Left lung (tissue), 14 donors: ENCODE measurements around the gene APOE. TPM values are rescaled to one million over a fixed set of nuclear protein-coding genes. Genes with fewer than 3 reads are reported as not detected.
"Not testable (repeated sequence)": the region's sequence is repeated elsewhere in the genome, so short reads cannot be mapped to it uniquely, and the experiment has no call there.

Experiments
- ATAC-seq: fragments of 200-7000 bp; cut with Tn5 transposase; one replicate; pipeline ENCODE4 v1.9.1; 2020; ENCODE audit warnings: moderate library complexity
- DNase-seq, 4 donors: peaks; one replicate each; pipeline ENCODE4 v3.0.0-alpha.2; 2013 to 2020
- H3K27ac ChIP-seq, 2 donors: fragments of 200-600 bp; sonication (generic) in 1 of 2; one replicate each; pipeline versions ENCODE4 v1.5.0 to v1.8.0; 2020 to 2021
- H3K27me3 ChIP-seq, 2 donors: fragments of 200-600 bp; sonication (generic) in 1 of 2; one replicate each; pipeline versions ENCODE4 v1.5.0 to v1.8.0; 2020 to 2021
- H3K36me3 ChIP-seq, 2 donors: fragments of 200-600 bp; sonication (generic) in 1 of 2; one replicate each; pipeline versions ENCODE4 v1.5.0 to v1.8.0; 2020 to 2021
- H3K4me1 ChIP-seq, 2 donors: fragments of 200-600 bp; one replicate each; pipeline ENCODE4 v1.8.0; 2021
- H3K4me3 ChIP-seq, 2 donors: fragments of 200-600 bp; sonication (generic) in 1 of 2; one replicate each; pipeline versions ENCODE4 v1.5.0 to v1.8.0; 2020 to 2021; ENCODE audit warnings: mild to moderate bottlenecking in 1 of 2
- H3K9me3 ChIP-seq, 2 donors: fragments of 200-600 bp; sonication (generic) in 1 of 2; one replicate each; pipeline versions ENCODE4 v1.5.0 to v1.8.0; 2020 to 2021
- intact Hi-C, 2 donors: fragments of 100-400 bp; cut with DNase I; formaldehyde crosslinking; loops; one replicate each; pipeline versions ENCODE4 v1.11.2 to v1.14.2; 2022
- long read RNA-seq, 12 donors: library from polyadenylated mRNA in 2 of 12; unstranded in 2 of 12; transcript quantifications; one replicate each; pipeline ENCODE4 v2.0.0 and lab custom pipeline, GENCODE V29; 2019 to 2026
- polyA plus RNA-seq, 6 donors: library from polyadenylated mRNA; unstranded; fragments of 120-200 nt; gene quantifications; one replicate each; pipeline ENCODE4 v1.2.1, GENCODE V29; 2013; ENCODE audit not compliant: insufficient read length in 6 of 6
- total RNA-seq, 2 donors: library from RNA; stranded (reverse); fragmentation: NEBNext Ultra II Directional; extraction: Animal tissue kit (Norgen Biotek cat#: 25700); gene quantifications; one replicate each; pipeline ENCODE4 v1.2.1, GENCODE V29; 2021
- TF ChIP-seq, protein P1 (sequence below), 2 donors: fragments of 200-600 bp; sonication (generic) in 1 of 2; IDR thresholded peaks; one replicate each; pipeline versions ENCODE4 v1.5.0 to v1.8.0; 2021; ENCODE audit warnings: antibody characterized with exemption in 2 of 2
- donor health status: DM: no; HTN: yes; CAD: no.
- donor health status: DM: no; HTN: no; CAD: no.

APOE gene
- total RNA-seq (100 to 1,000 TPM; 196 to 757 TPM), polyA plus RNA-seq (10 to 100 TPM; 22.6 to 45.1 (median 32.6) TPM)
- long read RNA-seq, donor 1, transcript APOE-202 (3 exons, 923 nt) = minor isoform, 14 of 75 reads
- long read RNA-seq, donor 1, transcript APOE-201 (4 exons, 1,208 nt) = major isoform, 50 of 75 reads
- long read RNA-seq, donor 1, partial matches to known transcripts = 7 of 75 reads
- long read RNA-seq, donor 1, other reads (novel, unspliced or antisense) = 0 of 75 reads
- long read RNA-seq, donor 2, transcript APOE-201 (4 exons, 1,208 nt) = major isoform, 31 of 37 reads
- long read RNA-seq, donor 2, transcript APOE-202 (3 exons, 923 nt) = minor isoform, 5 of 37 reads
- long read RNA-seq, donor 2, partial matches to known transcripts = 0 of 37 reads
- long read RNA-seq, donor 2, other reads (novel, unspliced or antisense) = 0 of 37 reads
- long read RNA-seq, donor 3, transcript APOE-201 (4 exons, 1,208 nt) = major isoform, 22 of 24 reads
- long read RNA-seq, donor 3, partial matches to known transcripts = 0 of 24 reads
- long read RNA-seq, donor 3, other reads (novel, unspliced or antisense) = 0 of 24 reads
- long read RNA-seq, donor 4, transcript APOE-203 (4 exons, 864 nt) = minor isoform, 20 of 577 reads
- long read RNA-seq, donor 4, transcript APOE-201 (4 exons, 1,208 nt) = major isoform, 530 of 577 reads
- long read RNA-seq, donor 4, transcript APOE-204 (4 exons, 737 nt) = minor isoform, 6 of 577 reads
- long read RNA-seq, donor 4, transcript APOE-202 (3 exons, 923 nt) = minor isoform, 14 of 577 reads
- long read RNA-seq, donor 4, partial matches to known transcripts = 3 of 577 reads
- long read RNA-seq, donor 4, other reads (novel, unspliced or antisense) = 4 of 577 reads
- long read RNA-seq, donor 5, transcript APOE-202 (3 exons, 923 nt) = minor isoform, 7 of 43 reads
- long read RNA-seq, donor 5, transcript APOE-201 (4 exons, 1,208 nt) = major isoform, 28 of 43 reads
- long read RNA-seq, donor 5, partial matches to known transcripts = 6 of 43 reads
- long read RNA-seq, donor 5, other reads (novel, unspliced or antisense) = 0 of 43 reads
- long read RNA-seq, donor 6, transcript APOE-201 (4 exons, 1,208 nt) = major isoform, 25 of 31 reads
- long read RNA-seq, donor 6, partial matches to known transcripts = 0 of 31 reads
- long read RNA-seq, donor 6, other reads (novel, unspliced or antisense) = 0 of 31 reads
- long read RNA-seq, donor 7, transcript APOE-201 (4 exons, 1,208 nt) = major isoform, 31 of 35 reads
- long read RNA-seq, donor 7, partial matches to known transcripts = 0 of 35 reads
- long read RNA-seq, donor 7, other reads (novel, unspliced or antisense) = 0 of 35 reads
- long read RNA-seq, donor 8, transcript APOE-201 (4 exons, 1,208 nt) = major isoform, 23 of 27 reads
- long read RNA-seq, donor 8, partial matches to known transcripts = 0 of 27 reads
- long read RNA-seq, donor 8, other reads (novel, unspliced or antisense) = 0 of 27 reads
- long read RNA-seq, donor 9 = 0 reads
- long read RNA-seq, donor 10, transcript APOE-201 (4 exons, 1,208 nt) = major isoform, 860 of 921 reads
- long read RNA-seq, donor 10, transcript APOE-203 (4 exons, 864 nt) = minor isoform, 17 of 921 reads
- long read RNA-seq, donor 10, transcript APOE-204 (4 exons, 737 nt) = minor isoform, 5 of 921 reads
- long read RNA-seq, donor 10, transcript APOE-202 (3 exons, 923 nt) = minor isoform, 26 of 921 reads
- long read RNA-seq, donor 10, partial matches to known transcripts = 9 of 921 reads
- long read RNA-seq, donor 10, other reads (novel, unspliced or antisense) = 4 of 921 reads
- long read RNA-seq, donor 11 = 0 reads
- long read RNA-seq, donor 12, transcript APOE-201 (4 exons, 1,208 nt) = major isoform, 30 of 44 reads
- long read RNA-seq, donor 12, partial matches to known transcripts = 6 of 44 reads
- long read RNA-seq, donor 12, other reads (novel, unspliced or antisense) = 0 of 44 reads

DNA sequence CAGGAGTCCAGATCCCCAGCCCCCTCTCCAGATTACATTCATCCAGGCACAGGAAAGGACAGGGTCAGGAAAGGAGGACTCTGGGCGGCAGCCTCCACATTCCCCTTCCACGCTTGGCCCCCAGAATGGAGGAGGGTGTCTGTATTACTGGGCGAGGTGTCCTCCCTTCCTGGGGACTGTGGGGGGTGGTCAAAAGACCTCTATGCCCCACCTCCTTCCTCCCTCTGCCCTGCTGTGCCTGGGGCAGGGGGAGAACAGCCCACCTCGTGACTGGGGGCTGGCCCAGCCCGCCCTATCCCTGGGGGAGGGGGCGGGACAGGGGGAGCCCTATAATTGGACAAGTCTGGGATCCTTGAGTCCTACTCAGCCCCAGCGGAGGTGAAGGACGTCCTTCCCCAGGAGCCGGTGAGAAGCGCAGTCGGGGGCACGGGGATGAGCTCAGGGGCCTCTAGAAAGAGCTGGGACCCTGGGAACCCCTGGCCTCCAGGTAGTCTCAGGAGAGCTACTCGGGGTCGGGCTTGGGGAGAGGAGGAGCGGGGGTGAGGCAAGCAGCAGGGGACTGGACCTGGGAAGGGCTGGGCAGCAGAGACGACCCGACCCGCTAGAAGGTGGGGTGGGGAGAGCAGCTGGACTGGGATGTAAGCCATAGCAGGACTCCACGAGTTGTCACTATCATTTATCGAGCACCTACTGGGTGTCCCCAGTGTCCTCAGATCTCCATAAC lies at the start of gene APOE:
Gene APOE (plus strand): TSS at position 360 of the 724 bp plus-strand sequence. CDS start 829 bp downstream, outside the sequence.
- peak in 2 of 4 donors; percentile 26 to 62 for DNase-seq
- Histone ChIP-seq H3K4me3 (peak within 1 kb of the TSS; percentile 17 to 33), H3K9me3 (no peaks in the 10 kb centered on the region), H3K4me1 (peaks cover 0 to 20% of the 10 kb centered on the region in 2 donors), H3K27ac (peak within 1 kb of the TSS in 1 of 2 donors; percentile 13), H3K27me3 (peaks cover 4 to 28% of the 10 kb centered on the region in 2 donors), H3K36me3 (peaks cover 0 to 28% of the 10 kb centered on the region in 2 donors)
- TF ChIP-seq, protein P1, sequence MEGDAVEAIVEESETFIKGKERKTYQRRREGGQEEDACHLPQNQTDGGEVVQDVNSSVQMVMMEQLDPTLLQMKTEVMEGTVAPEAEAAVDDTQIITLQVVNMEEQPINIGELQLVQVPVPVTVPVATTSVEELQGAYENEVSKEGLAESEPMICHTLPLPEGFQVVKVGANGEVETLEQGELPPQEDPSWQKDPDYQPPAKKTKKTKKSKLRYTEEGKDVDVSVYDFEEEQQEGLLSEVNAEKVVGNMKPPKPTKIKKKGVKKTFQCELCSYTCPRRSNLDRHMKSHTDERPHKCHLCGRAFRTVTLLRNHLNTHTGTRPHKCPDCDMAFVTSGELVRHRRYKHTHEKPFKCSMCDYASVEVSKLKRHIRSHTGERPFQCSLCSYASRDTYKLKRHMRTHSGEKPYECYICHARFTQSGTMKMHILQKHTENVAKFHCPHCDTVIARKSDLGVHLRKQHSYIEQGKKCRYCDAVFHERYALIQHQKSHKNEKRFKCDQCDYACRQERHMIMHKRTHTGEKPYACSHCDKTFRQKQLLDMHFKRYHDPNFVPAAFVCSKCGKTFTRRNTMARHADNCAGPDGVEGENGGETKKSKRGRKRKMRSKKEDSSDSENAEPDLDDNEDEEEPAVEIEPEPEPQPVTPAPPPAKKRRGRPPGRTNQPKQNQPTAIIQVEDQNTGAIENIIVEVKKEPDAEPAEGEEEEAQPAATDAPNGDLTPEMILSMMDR (IDR thresholded peaks at IDR 0.05) = no peak
- ATAC-seq = peak; percentile 51
- intact Hi-C loops = no loop called here

DNA sequence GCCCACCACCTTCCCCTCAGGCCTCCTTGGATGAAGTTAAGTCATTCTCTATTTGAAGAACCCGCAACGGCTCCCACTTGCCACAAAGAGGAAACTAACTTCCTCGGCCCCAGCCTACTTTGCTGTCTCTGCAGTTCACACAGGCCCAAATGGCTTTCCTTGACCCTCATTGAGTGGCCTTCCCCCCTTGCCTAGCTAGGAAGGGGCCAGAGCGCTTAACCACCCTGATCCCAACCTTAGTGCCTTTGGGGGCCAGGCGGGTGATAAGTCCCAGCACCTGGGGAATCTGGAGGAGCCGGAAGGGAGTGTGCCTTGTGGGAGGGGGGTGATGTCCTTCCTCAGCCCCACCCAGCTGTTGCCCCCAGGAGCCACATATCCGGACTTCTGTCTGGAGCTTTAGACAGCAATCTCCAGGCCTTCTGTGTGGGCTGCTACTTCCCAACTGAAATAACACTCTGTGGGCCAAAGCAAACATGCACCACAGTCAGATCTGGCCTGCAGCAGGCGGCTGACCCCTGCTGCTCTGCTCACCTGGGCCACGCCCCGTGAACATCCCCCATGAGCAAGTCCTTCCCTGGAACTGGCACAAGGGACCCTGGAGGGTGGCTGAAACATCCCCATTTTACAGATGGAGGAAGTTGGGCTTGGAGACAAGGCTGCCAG lies 49.0 kb upstream of the APOE start:
- Histone ChIP-seq H3K27ac (peak overlapping the region in 1 of 2 donors; percentile 53), H3K4me1 (peaks cover 5 to 39% of the 10 kb centered on the region in 2 donors), H3K4me3 (no peak overlapping the region), H3K36me3 (peaks cover 0 to 17% of the 10 kb centered on the region in 2 donors), H3K9me3 (no peaks in the 10 kb centered on the region), H3K27me3 (no peaks in the 10 kb centered on the region)
- intact Hi-C loops = no loop called here
- ATAC-seq (peak; percentile 29), DNase-seq (peak in 1 of 4 donors; percentile 40)
- TF ChIP-seq, protein P1 (IDR thresholded peaks at IDR 0.05) = no peak

DNA sequence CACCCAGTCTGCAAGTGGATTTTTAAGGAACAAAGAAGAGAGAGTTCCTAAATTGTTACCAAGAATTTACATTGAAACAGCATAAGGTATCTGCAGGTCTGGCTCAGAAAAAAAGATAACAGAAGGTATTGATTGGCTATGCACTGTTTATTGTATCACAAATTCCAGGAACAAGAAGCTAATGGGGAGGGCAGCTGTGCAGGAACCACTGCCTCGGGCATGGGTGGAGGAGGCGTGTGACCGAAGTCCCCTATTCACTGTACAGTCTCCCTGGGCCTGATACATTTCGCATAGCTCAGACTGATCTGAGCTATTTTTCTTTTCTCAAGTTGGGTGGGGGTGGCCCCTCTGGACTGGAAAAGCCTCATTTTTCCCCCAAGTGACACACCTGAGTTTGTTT lies 47.8 kb upstream of the APOE start:
- intact Hi-C loops = no loop called here
- DNase-seq = no peak
- Histone ChIP-seq H3K27ac (no peak overlapping the region), H3K9me3 (no peaks in the 10 kb centered on the region), H3K27me3 (no peaks in the 10 kb centered on the region), H3K4me3 (no peak overlapping the region), H3K4me1 (peaks cover 5 to 35% of the 10 kb centered on the region in 2 donors), H3K36me3 (peaks cover 0 to 16% of the 10 kb centered on the region in 2 donors)
- ATAC-seq = no peak
- TF ChIP-seq, protein P1 (IDR thresholded peaks at IDR 0.05) = no peak

DNA sequence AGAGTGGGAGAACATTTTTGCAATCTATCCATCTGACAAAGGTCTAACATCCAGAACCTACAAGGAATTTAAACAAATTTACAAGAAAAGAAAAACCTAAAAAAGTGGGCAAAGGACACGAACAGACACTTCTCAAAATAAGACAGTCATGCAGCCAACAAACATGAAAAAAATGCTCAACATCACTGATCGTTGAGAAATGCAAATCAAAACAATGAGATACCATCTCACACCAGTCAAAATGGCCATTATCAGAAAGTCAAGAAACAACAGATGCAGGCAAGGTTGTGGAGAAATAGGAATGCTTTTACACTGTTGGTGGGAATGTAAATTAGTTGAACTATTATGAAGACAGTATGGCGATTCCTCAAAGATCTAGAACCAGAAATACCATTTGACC lies 44.0 kb upstream of the APOE start:
- peaks cover 0 to 34% of the 10 kb centered on the region in 2 donors for H3K36me3 ChIP-seq
- ATAC-seq, DNase-seq, H3K27ac ChIP-seq, H3K27me3 ChIP-seq, H3K9me3 ChIP-seq, H3K4me3 ChIP-seq, intact Hi-C loops: not testable (repeated sequence)
- H3K4me1 ChIP-seq = peaks cover 7 to 28% of the 10 kb centered on the region in 2 donors
